Choroid plexus epithelial cell (primary cell): ENCODE data around the gene KDM4F.

Experiments
- DNase-seq: peaks from one replicate; pipeline ENCODE4 v3.0.0-alpha.2; 2010; ENCODE audit warnings: low read depth
- H3K4me3 ChIP-seq: 2 replicates; pipeline ENCODE4 v1.5.1; 2011; ENCODE audit warnings: low read depth, mild to moderate bottlenecking, control low read depth, low read length, moderate library complexity
- CTCF ChIP-seq: conservative IDR thresholded peaks from 2 replicates; pipeline ENCODE4 v1.5.1; 2011; ENCODE audit warnings: low read depth, mild to moderate bottlenecking, control low read depth, inconsistent platforms, low read length, moderate library complexity

Gene KDM4F

GRCh38 chr11:95065336-95065735, 16.1 kb downstream of the KDM4F start:
- no peak for DNase-seq
- H3K4me3 ChIP-seq = no peak overlapping the region
- no peak for TF ChIP-seq CTCF

- DNase-seq = no peak
- peak within 1 kb of the TSS; percentile 87 for H3K4me3 ChIP-seq
- TF ChIP-seq CTCF = no peak
Measured at GRCh38 chr11:95066716-95067038, 17.5 kb downstream of the KDM4F start, which contains the start of gene SRSF8. Gene SRSF8 (plus strand): TSS chr11:95066919. CDS start chr11:95067227, 308 bp downstream.

GRCh38 chr11:95067039-95067840, 18.0 kb downstream of the KDM4F start:
- H3K4me3 ChIP-seq = peak overlapping the region; percentile 87
- peak; percentile 71 for DNase-seq
- peak; percentile 58 for TF ChIP-seq CTCF

GRCh38 chr11:95067841-95068219, 18.6 kb downstream of the KDM4F start:
- no peak for TF ChIP-seq CTCF
- DNase-seq = no peak
- peak overlapping the region; percentile 87 for H3K4me3 ChIP-seq

GRCh38 chr11:95068549-95068948, 19.3 kb downstream of the KDM4F start:
- DNase-seq = peak; percentile 98
- H3K4me3 ChIP-seq = peak overlapping the region; percentile 87
- no peak for TF ChIP-seq CTCF

- TF ChIP-seq CTCF = no peak
- DNase-seq = no peak
- no peak overlapping the region for H3K4me3 ChIP-seq
Measured at GRCh38 chr11:95070471-95070870, 21.2 kb downstream of the KDM4F start.

- TF ChIP-seq CTCF = no peak
- no peak for DNase-seq
Measured at GRCh38 chr11:95072948-95073347, 23.7 kb downstream of the KDM4F start.

More at GRCh38 chr11:95072948-95073347, 23.7 kb downstream of the KDM4F start:
- no peak overlapping the region for H3K4me3 ChIP-seq
